Transverse colon (tissue), 4 donors: ENCODE measurements around the gene NPHP3. TPM values are rescaled to one million over a fixed set of nuclear protein-coding genes. Genes with fewer than 3 reads are reported as not detected.

Experiments
- DNase-seq: peaks from one replicate; pipeline ENCODE4 v3.0.0-alpha.2; 2019
- H3K27ac ChIP-seq, 4 donors: fragments of 200-600 bp; sonication (generic); 2 replicates each; pipeline ENCODE4 v1.5.1; 2016 to 2018; ENCODE audit warnings: inconsistent platforms in 4 of 4
- H3K27me3 ChIP-seq: fragments of 200-600 bp; sonication (generic); 2 replicates; pipeline ENCODE4 v1.5.1; 2017; ENCODE audit warnings: inconsistent platforms
- H3K36me3 ChIP-seq, 4 donors: fragments of 200-600 bp; sonication (generic); 2 replicates each; pipeline ENCODE4 v1.5.1; 2017 to 2019; ENCODE audit warnings: inconsistent platforms in 4 of 4
- H3K4me1 ChIP-seq, 4 donors: fragments of 200-600 bp; sonication (generic); 2 replicates each; pipeline ENCODE4 v1.5.1; 2017 to 2020; ENCODE audit warnings: inconsistent platforms in 4 of 4
- H3K4me3 ChIP-seq, 4 donors: fragments of 200-600 bp; sonication (generic); 1 replicate in 1 of 4; 2 replicates in 3 of 4; pipeline versions ENCODE4 v1.5.1 to v1.6.1; 2017 to 2019; ENCODE audit warnings: inconsistent platforms in 4 of 4
- H3K9me3 ChIP-seq, 2 donors: fragments of 200-600 bp; sonication (generic); 2 replicates each; pipeline ENCODE4 v1.5.1; 2017 to 2019; ENCODE audit warnings: inconsistent platforms in 2 of 2
- EP300 ChIP-seq: sonication (generic); formaldehyde crosslinking; IDR thresholded peaks from one replicate; pipeline ENCODE4 v1.6.1; 2017; ENCODE audit warnings: antibody characterized with exemption, low read depth
- POLR2A ChIP-seq: fragments of 450-650 bp; IDR thresholded peaks from one replicate; pipeline ENCODE4 v1.6.1; 2016; ENCODE audit warnings: antibody characterized with exemption, mild to moderate bottlenecking, moderate library complexity
- POLR2AphosphoS5 ChIP-seq, 3 donors: sonication (generic); formaldehyde crosslinking; IDR thresholded peaks; one replicate each; pipeline ENCODE4 v1.6.1; 2016; ENCODE audit warnings: antibody characterized with exemption in 3 of 3
- whole genome bisulfite sequencing, 2 donors: methylation state at CpG; one replicate each; pipeline ENCODE4 v1.1.5; 2018; ENCODE audit warnings: low coverage in 1 of 2; 5-methylcytosine and 5-hydroxymethylcytosine counted together
- in situ Hi-C, 4 donors: fragments of 200-750 bp; cut with MboI; loops; one replicate each; pipeline versions ENCODE4 v1.15.0 to v1.15.1; 2017; ENCODE audit warnings: low sequenced_read_pairs in 3 of 4, low pct_ligation_motif_present in 1 of 4, low pct_unique_long_range_greater_than_20kb in 1 of 4
- intact Hi-C: fragments of 100-400 bp; cut with DNase I; formaldehyde crosslinking; loops from one replicate; pipeline ENCODE4 v1.15.1; 2023; ENCODE audit warnings: low total_unique reads
- total RNA-seq, 4 donors: library from RNA; depleted of rRNA; stranded (reverse); fragments of >200 nt; gene quantifications; one replicate each; pipeline ENCODE4 v1.1.0, GENCODE V29; 2016
- TF ChIP-seq, protein P1 (sequence below), 5 experiments: fragments of 200-600 bp in 3 of 5; fragments of 450-650 bp in 2 of 5; sonication (generic) in 3 of 5; IDR thresholded peaks; 1 replicate in 2 of 5; 2 replicates in 3 of 5; pipeline ENCODE4 v1.5.1; 2016 to 2017; ENCODE audit warnings: antibody characterized with exemption in 5 of 5, inconsistent platforms in 3 of 5, mild to moderate bottlenecking in 2 of 5, moderate library complexity in 1 of 5

Gene NPHP3
- total RNA-seq, 4 donors from 2014 or later, result 40.1 to 83.0 (median 64.7) TPM

DNA sequence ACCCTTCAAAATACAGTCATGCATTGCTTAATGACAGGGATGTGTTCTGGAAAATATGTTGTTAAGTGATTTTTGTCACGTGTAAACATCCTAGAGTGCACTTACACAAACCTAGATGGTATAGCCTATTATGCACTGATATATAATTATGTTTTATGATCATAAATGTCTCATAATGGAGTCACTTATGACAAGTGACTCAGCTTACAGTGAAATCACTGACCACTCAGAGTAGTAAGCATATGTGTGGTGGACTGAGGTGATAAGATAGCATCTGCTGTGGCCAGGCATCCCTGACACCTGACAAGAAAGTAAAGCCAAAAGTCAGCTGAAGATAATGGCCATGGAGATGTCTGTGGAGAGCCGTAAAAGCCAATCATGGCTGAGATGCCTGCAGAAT, 68.0 kb downstream of the NPHP3 start:
- H3K27me3 ChIP-seq, result no peaks in the 10 kb centered on the region

GRCh38 chr3:132652640-132653270, 69.5 kb downstream of the NPHP3 start:
- Histone ChIP-seq H3K36me3 (no peaks in the 10 kb centered on the region), H3K9me3 (no peaks in the 10 kb centered on the region), H3K27ac (no peak overlapping the region), H3K27me3 (no peaks in the 10 kb centered on the region), H3K4me3 (no peak overlapping the region), H3K4me1 (no peaks in the 10 kb centered on the region)
- in situ Hi-C loops, result no loop called here
- TF ChIP-seq EP300, result no peak
- TF ChIP-seq POLR2A, result no peak
- WGBS, 2 donors, result 86% methylated on average over 1 of the region's 1 CpG; no CpG with 5 or more reads in 1 of the 2 donors
- intact Hi-C loops, result no loop called here
- DNase-seq, result no peak

More for the DNA sequence above, 68.0 kb downstream of the NPHP3 start:
- no peak for DNase-seq
- 85 to 91% methylated on average over 2 of the region's 2 CpGs for WGBS, 2 donors
- no peak overlapping the region for H3K4me3 ChIP-seq
- no peak overlapping the region for H3K27ac ChIP-seq
- in situ Hi-C loops (no loop called here), intact Hi-C loops (no loop called here)
- TF ChIP-seq POLR2A (no peak), POLR2AphosphoS5 (IDR thresholded peaks at IDR 0.05) (no peak), EP300 (no peak)
- TF ChIP-seq, protein P1, sequence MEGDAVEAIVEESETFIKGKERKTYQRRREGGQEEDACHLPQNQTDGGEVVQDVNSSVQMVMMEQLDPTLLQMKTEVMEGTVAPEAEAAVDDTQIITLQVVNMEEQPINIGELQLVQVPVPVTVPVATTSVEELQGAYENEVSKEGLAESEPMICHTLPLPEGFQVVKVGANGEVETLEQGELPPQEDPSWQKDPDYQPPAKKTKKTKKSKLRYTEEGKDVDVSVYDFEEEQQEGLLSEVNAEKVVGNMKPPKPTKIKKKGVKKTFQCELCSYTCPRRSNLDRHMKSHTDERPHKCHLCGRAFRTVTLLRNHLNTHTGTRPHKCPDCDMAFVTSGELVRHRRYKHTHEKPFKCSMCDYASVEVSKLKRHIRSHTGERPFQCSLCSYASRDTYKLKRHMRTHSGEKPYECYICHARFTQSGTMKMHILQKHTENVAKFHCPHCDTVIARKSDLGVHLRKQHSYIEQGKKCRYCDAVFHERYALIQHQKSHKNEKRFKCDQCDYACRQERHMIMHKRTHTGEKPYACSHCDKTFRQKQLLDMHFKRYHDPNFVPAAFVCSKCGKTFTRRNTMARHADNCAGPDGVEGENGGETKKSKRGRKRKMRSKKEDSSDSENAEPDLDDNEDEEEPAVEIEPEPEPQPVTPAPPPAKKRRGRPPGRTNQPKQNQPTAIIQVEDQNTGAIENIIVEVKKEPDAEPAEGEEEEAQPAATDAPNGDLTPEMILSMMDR (IDR thresholded peaks at IDR 0.05), result no peak
- peaks cover 5 to 14% (median 11%) of the 10 kb centered on the region in 4 donors for H3K4me1 ChIP-seq
- no peaks in the 10 kb centered on the region for H3K36me3 ChIP-seq
- H3K9me3 ChIP-seq, result no peaks in the 10 kb centered on the region

GRCh38 chr3:132650153-132650552, 72.1 kb downstream of the NPHP3 start:
- Histone ChIP-seq H3K4me3 (no peak overlapping the region), H3K36me3 (no peaks in the 10 kb centered on the region), H3K4me1 (no peaks in the 10 kb centered on the region), H3K27me3 (no peaks in the 10 kb centered on the region), H3K27ac (no peak overlapping the region), H3K9me3 (no peaks in the 10 kb centered on the region)
- TF ChIP-seq POLR2AphosphoS5 (IDR thresholded peaks at IDR 0.05) (no peak), POLR2A (no peak), EP300 (no peak)
- TF ChIP-seq, protein P1 (IDR thresholded peaks at IDR 0.05), result no peak
- in situ Hi-C loops, result no loop called here
- WGBS, 2 donors, result 94% methylated on average over 1 of the region's 1 CpG; no CpG with 5 or more reads in 1 of the 2 donors
- intact Hi-C loops, result no loop called here
- no peak for DNase-seq

GRCh38 chr3:132645058-132645457, 77.2 kb downstream of the NPHP3 start:
- in situ Hi-C loops (loop anchor here (10.0 to 25.0 kb wide), 3 partner anchors 100 to 283 kb away; no protein-coding TSS in a partner anchor), intact Hi-C loops (no loop called here)
- DNase-seq, result no peak
- no peaks in the 10 kb centered on the region for H3K27me3 ChIP-seq
- no peaks in the 10 kb centered on the region for H3K9me3 ChIP-seq
- no peaks in the 10 kb centered on the region for H3K4me1 ChIP-seq
- WGBS, 2 donors, result 100% methylated on average over 1 of the region's 1 CpG; no CpG with 5 or more reads in 1 of the 2 donors
- H3K4me3 ChIP-seq, result no peak overlapping the region
- H3K27ac ChIP-seq, result no peak overlapping the region
- no peak for TF ChIP-seq POLR2AphosphoS5 (IDR thresholded peaks at IDR 0.05)
- TF ChIP-seq EP300, result no peak
- no peak for TF ChIP-seq POLR2A
- TF ChIP-seq, protein P1 (IDR thresholded peaks at IDR 0.05), result no peak
- no peaks in the 10 kb centered on the region for H3K36me3 ChIP-seq
